ENCODE measurements around the gene PYROXD2.

DNA sequence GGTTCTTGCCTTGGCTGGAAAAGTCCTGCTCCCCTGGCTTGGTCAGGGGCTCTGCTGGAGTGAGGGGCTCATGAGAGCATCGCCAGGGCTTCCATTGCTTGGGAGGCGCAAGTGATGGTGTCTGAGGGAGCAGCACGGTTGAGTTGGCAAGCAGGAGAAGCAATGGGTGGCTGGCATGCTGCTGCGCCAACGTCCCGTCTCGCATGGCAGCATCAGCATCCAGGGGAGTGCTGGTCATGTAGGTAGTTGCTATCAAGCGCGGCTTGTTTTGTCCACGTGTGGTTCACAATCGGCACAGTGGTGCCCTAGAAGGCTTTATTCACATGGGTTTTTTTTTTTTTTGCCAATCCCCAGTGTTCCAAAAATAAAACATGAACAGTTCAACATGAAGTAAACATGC is 3.8 kb downstream of the PYROXD2 start:
- no peak for TF ChIP-seq SMC3 (IDR thresholded peaks at IDR 0.05; ENCODE audit: low read depth, low read length)
- TF ChIP-seq, protein P1, sequence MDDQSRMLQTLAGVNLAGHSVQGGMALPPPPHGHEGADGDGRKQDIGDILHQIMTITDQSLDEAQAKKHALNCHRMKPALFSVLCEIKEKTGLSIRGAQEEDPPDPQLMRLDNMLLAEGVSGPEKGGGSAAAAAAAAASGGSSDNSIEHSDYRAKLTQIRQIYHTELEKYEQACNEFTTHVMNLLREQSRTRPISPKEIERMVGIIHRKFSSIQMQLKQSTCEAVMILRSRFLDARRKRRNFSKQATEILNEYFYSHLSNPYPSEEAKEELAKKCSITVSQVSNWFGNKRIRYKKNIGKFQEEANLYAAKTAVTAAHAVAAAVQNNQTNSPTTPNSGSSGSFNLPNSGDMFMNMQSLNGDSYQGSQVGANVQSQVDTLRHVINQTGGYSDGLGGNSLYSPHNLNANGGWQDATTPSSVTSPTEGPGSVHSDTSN (IDR thresholded peaks at IDR 0.05), result no peak
- TF ChIP-seq, protein P2, sequence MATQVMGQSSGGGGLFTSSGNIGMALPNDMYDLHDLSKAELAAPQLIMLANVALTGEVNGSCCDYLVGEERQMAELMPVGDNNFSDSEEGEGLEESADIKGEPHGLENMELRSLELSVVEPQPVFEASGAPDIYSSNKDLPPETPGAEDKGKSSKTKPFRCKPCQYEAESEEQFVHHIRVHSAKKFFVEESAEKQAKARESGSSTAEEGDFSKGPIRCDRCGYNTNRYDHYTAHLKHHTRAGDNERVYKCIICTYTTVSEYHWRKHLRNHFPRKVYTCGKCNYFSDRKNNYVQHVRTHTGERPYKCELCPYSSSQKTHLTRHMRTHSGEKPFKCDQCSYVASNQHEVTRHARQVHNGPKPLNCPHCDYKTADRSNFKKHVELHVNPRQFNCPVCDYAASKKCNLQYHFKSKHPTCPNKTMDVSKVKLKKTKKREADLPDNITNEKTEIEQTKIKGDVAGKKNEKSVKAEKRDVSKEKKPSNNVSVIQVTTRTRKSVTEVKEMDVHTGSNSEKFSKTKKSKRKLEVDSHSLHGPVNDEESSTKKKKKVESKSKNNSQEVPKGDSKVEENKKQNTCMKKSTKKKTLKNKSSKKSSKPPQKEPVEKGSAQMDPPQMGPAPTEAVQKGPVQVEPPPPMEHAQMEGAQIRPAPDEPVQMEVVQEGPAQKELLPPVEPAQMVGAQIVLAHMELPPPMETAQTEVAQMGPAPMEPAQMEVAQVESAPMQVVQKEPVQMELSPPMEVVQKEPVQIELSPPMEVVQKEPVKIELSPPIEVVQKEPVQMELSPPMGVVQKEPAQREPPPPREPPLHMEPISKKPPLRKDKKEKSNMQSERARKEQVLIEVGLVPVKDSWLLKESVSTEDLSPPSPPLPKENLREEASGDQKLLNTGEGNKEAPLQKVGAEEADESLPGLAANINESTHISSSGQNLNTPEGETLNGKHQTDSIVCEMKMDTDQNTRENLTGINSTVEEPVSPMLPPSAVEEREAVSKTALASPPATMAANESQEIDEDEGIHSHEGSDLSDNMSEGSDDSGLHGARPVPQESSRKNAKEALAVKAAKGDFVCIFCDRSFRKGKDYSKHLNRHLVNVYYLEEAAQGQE (IDR thresholded peaks at IDR 0.05; ENCODE audit: low read depth, low read length), result no peak
- TF ChIP-seq POLR2AphosphoS5 (IDR thresholded peaks at IDR 0.05; ENCODE audit: low read depth, low read length), result no peak
- TF ChIP-seq, protein P3, sequence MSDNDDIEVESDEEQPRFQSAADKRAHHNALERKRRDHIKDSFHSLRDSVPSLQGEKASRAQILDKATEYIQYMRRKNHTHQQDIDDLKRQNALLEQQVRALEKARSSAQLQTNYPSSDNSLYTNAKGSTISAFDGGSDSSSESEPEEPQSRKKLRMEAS (IDR thresholded peaks at IDR 0.05; ENCODE audit: low read depth), result no peak
- TF ChIP-seq, protein P4, sequence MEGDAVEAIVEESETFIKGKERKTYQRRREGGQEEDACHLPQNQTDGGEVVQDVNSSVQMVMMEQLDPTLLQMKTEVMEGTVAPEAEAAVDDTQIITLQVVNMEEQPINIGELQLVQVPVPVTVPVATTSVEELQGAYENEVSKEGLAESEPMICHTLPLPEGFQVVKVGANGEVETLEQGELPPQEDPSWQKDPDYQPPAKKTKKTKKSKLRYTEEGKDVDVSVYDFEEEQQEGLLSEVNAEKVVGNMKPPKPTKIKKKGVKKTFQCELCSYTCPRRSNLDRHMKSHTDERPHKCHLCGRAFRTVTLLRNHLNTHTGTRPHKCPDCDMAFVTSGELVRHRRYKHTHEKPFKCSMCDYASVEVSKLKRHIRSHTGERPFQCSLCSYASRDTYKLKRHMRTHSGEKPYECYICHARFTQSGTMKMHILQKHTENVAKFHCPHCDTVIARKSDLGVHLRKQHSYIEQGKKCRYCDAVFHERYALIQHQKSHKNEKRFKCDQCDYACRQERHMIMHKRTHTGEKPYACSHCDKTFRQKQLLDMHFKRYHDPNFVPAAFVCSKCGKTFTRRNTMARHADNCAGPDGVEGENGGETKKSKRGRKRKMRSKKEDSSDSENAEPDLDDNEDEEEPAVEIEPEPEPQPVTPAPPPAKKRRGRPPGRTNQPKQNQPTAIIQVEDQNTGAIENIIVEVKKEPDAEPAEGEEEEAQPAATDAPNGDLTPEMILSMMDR (IDR thresholded peaks at IDR 0.05), result no peak
- no peak for TF ChIP-seq TAF1 (IDR thresholded peaks at IDR 0.05; ENCODE audit: borderline replicate concordance, low read depth, low read length)
